ENCODE data around the gene REXO1.

Gene REXO1

GRCh38 chr19:1776606-1777147 is 71.6 kb downstream of the REXO1 start:
- ChIA-PET CTCF (no interaction called here), POLR2A (interaction anchor here (0.6 kb wide), 1 partner anchor 98 kb away, joined by 3 read pairs; no protein-coding TSS in a partner anchor)
- TF ChIP-seq CTCF (IDR thresholded peaks at IDR 0.05; ENCODE audit: control extremely low read depth, extremely low read depth, low read depth, missing control alignments): no peak
- no peak for DNase-seq (ENCODE audit: extremely low spot score)

- ChIA-PET POLR2A (no interaction called here), CTCF (interaction anchor here (0.6 kb wide), 1 partner anchor 10 kb away, joined by 3 read pairs; no protein-coding TSS in a partner anchor)
- no peak for DNase-seq (ENCODE audit: extremely low spot score)
- no peak for TF ChIP-seq CTCF (IDR thresholded peaks at IDR 0.05; ENCODE audit: control extremely low read depth, extremely low read depth, low read depth, missing control alignments)
These were observed 72.2 kb downstream of the REXO1 start for GRCh38 chr19:1775951-1776605.

GRCh38 chr19:1774989-1775772 is 73.1 kb downstream of the REXO1 start:
- no peak for DNase-seq (ENCODE audit: extremely low spot score)
- peak; percentile 40 for TF ChIP-seq CTCF (IDR thresholded peaks at IDR 0.05; ENCODE audit: control extremely low read depth, extremely low read depth, low read depth, missing control alignments)
- ChIA-PET POLR2A (no interaction called here), CTCF (no interaction called here)

DNA sequence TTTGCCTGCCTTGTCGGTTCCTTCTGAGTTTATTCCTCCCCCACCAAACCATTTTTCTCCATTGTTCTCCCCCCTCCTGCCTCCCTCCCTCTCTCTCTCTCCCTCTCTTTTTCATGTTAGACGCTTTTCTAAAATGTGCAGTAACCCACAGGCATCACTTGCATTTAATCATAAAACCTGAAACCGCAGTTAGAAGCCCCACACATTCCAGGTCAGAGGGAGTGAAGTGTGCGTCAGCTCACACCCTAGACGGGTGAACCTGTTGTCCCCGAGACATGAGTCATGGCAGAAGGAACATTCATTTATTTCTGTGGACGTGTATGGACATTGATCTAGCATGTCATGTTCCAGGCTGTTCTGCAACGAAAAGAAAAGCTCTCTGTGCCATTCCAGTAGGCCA is 75.1 kb downstream of the REXO1 start:
- ChIA-PET CTCF (interaction anchor here (0.6 to 1.3 kb wide), 5 partner anchors 15 to 227 kb away, joined by 3 to 5 read pairs (median 4); no protein-coding TSS in a partner anchor), POLR2A (no interaction called here)
- no peak for DNase-seq (ENCODE audit: extremely low spot score)

GRCh38 chr19:1770866-1771576 is 77.3 kb downstream of the REXO1 start:
- DNase-seq (ENCODE audit: extremely low spot score): no peak
- no peak for TF ChIP-seq CTCF (IDR thresholded peaks at IDR 0.05; ENCODE audit: control extremely low read depth, extremely low read depth, low read depth, missing control alignments)
- POLR2A ChIA-PET: no interaction called here
- CTCF ChIA-PET: interaction anchor here (1.0 to 2.5 kb wide), 9 partner anchors 11 to 225 kb away, joined by 3 to 12 read pairs (median 4); no protein-coding TSS in a partner anchor

More for the DNA sequence above, 75.1 kb downstream of the REXO1 start:
- TF ChIP-seq CTCF (IDR thresholded peaks at IDR 0.05; ENCODE audit: control extremely low read depth, extremely low read depth, low read depth, missing control alignments): no peak

DNA sequence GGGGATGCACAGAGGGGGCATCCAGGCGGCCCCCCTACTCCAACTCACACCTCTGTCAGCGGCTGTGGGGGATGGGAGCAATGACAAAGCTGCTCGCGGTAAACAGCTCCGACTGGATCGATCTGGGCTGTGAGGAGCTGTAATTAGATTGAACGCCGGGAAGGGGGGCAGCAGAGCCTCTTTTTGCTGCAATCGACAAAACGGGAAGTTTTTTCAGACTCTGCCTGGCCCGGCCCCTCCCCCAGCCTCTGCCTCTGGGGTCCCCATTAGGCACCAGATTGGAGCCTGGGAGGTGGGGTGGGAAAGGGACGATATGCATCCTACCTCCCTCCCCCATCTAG is 78.7 kb downstream of the REXO1 start:
- CTCF ChIA-PET: interaction anchor here (1.4 to 2.5 kb wide), 4 partner anchors 56 to 224 kb away, joined by 4 to 12 read pairs (median 6); no protein-coding TSS in a partner anchor
- DNase-seq (ENCODE audit: extremely low spot score): no peak
- POLR2A ChIA-PET: no interaction called here
- no peak for TF ChIP-seq CTCF (IDR thresholded peaks at IDR 0.05; ENCODE audit: control extremely low read depth, extremely low read depth, low read depth, missing control alignments)
